Measurements from ENCODE around the gene PDZRN4. TPM values are rescaled to one million over a fixed set of nuclear protein-coding genes. Genes with fewer than 3 reads are reported as not detected.

Gene PDZRN4
- total and polyA plus RNA-seq, 9 donors, result 1.5 to 11.0 (median 4.1) TPM

DNA sequence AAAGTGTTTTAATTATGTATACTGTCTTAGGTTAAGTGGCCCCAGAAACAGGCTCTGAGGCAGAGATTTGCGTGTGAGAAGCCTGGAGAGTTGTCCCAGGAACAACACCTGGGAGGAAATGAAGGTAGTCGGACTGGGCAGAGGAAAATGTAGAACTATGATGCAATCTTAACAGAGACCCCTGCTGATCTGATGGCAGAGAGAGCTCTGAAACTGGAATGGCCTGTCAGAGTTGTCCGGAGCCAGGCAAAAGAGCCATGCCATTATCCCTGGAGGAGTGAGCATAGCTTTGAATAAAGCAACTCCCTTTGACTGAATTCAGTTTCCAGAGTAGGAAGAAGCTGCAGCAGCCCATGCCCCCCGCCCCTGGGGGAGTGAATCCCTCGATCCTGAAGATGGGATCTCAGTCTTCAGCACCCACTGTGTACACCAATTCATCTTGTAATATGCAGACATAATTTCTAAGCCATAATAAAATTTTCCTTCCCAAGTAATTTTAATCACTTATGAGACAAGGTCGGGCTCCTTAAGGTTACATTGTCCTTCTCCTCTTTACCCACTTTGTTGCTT lies 264.8 kb downstream of the PDZRN4 start:
- 59 to 85% (median 73%) methylated on average over 6 of the region's 6 CpGs for WGBS, 3 donors
- no peak overlapping the region for H3K27ac ChIP-seq
- no peak overlapping the region for H3K4me3 ChIP-seq
- no peaks in the 10 kb centered on the region for H3K9me3 ChIP-seq
- DNase-seq, result no peak
- H3K4me1 ChIP-seq (ENCODE audit: insufficient read depth), result no peaks in the 10 kb centered on the region
- intact Hi-C loops (cut with DNase I), result no loop called here
- no peaks in the 10 kb centered on the region for H3K27me3 ChIP-seq
- TF ChIP-seq, protein P1, sequence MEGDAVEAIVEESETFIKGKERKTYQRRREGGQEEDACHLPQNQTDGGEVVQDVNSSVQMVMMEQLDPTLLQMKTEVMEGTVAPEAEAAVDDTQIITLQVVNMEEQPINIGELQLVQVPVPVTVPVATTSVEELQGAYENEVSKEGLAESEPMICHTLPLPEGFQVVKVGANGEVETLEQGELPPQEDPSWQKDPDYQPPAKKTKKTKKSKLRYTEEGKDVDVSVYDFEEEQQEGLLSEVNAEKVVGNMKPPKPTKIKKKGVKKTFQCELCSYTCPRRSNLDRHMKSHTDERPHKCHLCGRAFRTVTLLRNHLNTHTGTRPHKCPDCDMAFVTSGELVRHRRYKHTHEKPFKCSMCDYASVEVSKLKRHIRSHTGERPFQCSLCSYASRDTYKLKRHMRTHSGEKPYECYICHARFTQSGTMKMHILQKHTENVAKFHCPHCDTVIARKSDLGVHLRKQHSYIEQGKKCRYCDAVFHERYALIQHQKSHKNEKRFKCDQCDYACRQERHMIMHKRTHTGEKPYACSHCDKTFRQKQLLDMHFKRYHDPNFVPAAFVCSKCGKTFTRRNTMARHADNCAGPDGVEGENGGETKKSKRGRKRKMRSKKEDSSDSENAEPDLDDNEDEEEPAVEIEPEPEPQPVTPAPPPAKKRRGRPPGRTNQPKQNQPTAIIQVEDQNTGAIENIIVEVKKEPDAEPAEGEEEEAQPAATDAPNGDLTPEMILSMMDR (IDR thresholded peaks at IDR 0.05), result no peak
- no peak for TF ChIP-seq EP300 (IDR thresholded peaks at IDR 0.05)
- TF ChIP-seq POLR2A (IDR thresholded peaks at IDR 0.05), result no peak
- H3K36me3 ChIP-seq, result no peaks in the 10 kb centered on the region

DNA sequence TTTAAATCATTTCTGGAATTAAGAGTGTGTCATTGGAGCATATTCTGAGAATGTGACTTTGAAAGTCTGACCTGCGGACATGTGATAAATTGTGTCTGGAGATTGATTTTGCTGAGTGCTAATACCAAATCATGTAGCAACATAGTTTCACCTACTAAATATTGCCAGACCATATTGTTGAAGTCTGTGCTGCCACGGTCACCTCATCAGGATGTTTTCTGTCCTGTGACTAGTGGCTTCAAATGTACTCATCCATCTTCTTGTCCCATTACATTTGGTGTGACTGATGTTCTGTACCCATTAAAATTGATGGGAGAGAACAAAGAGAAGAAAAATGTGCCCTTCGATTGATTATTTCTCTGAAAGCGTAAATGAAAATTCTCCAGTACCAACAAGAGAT lies 265.3 kb downstream of the PDZRN4 start:
- intact Hi-C loops (cut with DNase I), result no loop called here

DNA sequence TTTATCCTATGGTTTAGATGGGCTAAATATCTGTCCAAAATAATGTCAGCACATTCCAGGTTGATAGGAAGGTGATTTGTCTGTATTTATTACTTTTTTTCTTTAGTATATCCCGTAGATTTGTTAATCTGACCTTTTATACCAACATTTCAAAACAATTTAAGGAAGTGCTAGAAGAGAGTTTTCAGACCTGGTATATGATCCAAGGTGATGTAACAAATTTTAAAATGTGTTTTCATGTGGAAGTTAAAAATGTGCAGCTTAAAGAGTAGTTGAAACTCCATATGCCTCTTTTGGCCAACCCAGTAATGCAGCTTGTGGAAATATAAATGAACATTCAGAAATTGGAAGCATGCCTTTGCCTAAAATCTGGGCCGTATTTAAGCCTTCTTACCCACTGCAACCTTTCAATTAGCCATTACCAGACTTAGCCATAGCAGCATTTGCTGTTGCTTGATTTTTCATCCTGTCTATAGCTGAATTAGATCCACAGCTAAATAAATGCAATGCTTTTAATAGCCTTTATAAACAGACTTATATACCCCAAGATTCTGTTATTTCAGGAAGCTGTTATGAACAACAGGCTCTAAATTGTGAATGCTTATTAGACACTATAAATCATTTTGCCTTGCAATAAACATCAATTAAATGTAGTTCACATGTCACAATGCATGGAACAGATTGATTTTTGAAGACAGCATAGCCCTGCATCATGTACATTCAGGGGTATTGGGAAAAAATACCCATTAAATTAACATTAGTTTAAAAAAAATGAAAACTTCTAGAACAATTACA lies 271.2 kb downstream of the PDZRN4 start:
- Histone ChIP-seq H3K4me1 (ENCODE audit: insufficient read depth) (no peaks in the 10 kb centered on the region), H3K36me3 (no peaks in the 10 kb centered on the region), H3K4me3 (no peak overlapping the region), H3K27me3 (no peaks in the 10 kb centered on the region), H3K27ac (no peak overlapping the region), H3K9me3 (no peaks in the 10 kb centered on the region)
- TF ChIP-seq EP300 (IDR thresholded peaks at IDR 0.05), result no peak
- TF ChIP-seq, protein P1 (IDR thresholded peaks at IDR 0.05), result no peak
- DNase-seq, result no peak
- 62 to 68% (median 66%) methylated on average over 2 of the region's 2 CpGs for WGBS, 3 donors
- intact Hi-C loops (cut with DNase I), result loop anchor here in 1 of 4 donors (5.0 kb wide), 1 partner anchor 692 kb away; no protein-coding TSS in a partner anchor

More for the DNA sequence above, 265.3 kb downstream of the PDZRN4 start:
- 95 to 97% (median 97%) methylated on average over 4 of the region's 4 CpGs for WGBS, 3 donors
- no peak overlapping the region for H3K27ac ChIP-seq
- H3K9me3 ChIP-seq, result no peaks in the 10 kb centered on the region
- no peaks in the 10 kb centered on the region for H3K4me1 ChIP-seq (ENCODE audit: insufficient read depth)
- H3K27me3 ChIP-seq, result no peaks in the 10 kb centered on the region
- no peak overlapping the region for H3K4me3 ChIP-seq
- no peaks in the 10 kb centered on the region for H3K36me3 ChIP-seq
- TF ChIP-seq EP300 (IDR thresholded peaks at IDR 0.05), result no peak
- TF ChIP-seq, protein P1 (IDR thresholded peaks at IDR 0.05), result no peak
- TF ChIP-seq POLR2A (IDR thresholded peaks at IDR 0.05), result no peak
- DNase-seq, result no peak

DNA sequence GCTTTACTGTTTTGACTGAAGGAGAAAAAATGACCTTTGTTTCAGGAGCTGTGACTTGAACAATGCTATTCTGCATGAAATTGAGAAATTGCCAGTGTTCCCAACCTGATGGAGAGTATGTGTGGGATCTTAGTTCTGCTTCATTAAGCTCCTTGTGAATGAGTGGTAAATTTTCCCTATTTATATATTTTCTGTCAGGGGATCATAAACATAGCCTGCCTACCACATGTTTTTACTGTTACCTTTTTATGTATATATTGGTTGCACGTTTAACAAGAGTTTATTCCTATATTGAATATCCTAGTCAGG lies 271.7 kb downstream of the PDZRN4 start:
- H3K4me3 ChIP-seq, result no peak overlapping the region
- no peaks in the 10 kb centered on the region for H3K4me1 ChIP-seq (ENCODE audit: insufficient read depth)
- H3K27ac ChIP-seq, result no peak overlapping the region
- no peak for DNase-seq
- 79 to 91% (median 85%) methylated on average over 1 of the region's 1 CpG for WGBS, 3 donors
- no peaks in the 10 kb centered on the region for H3K9me3 ChIP-seq
- no peaks in the 10 kb centered on the region for H3K36me3 ChIP-seq
- TF ChIP-seq, protein P1 (IDR thresholded peaks at IDR 0.05), result no peak
- TF ChIP-seq EP300 (IDR thresholded peaks at IDR 0.05) (no peak), POLR2A (IDR thresholded peaks at IDR 0.05) (no peak)
- H3K27me3 ChIP-seq, result no peaks in the 10 kb centered on the region
- intact Hi-C loops (cut with DNase I), result loop anchor here in 1 of 4 donors (5.0 kb wide), 1 partner anchor 693 kb away; no protein-coding TSS in a partner anchor

Data from ovary (tissue), 9 donors.